GM18507 (cell line): Measurements from ENCODE around the gene FAM120C.

Experiments
- DNase-seq: peaks from one replicate; pipeline ENCODE4 v3.0.0; 2011; ENCODE audit warnings: low read depth; ENCODE audit not compliant: insufficient read length; ENCODE audit errors: extremely low spot score
- FAIRE-seq: peaks from 2 replicates; lab custom pipeline; 2011; peaks lifted over from hg19 to GRCh38; lab: Jason Lieb, UNC

Gene FAM120C, protein sequence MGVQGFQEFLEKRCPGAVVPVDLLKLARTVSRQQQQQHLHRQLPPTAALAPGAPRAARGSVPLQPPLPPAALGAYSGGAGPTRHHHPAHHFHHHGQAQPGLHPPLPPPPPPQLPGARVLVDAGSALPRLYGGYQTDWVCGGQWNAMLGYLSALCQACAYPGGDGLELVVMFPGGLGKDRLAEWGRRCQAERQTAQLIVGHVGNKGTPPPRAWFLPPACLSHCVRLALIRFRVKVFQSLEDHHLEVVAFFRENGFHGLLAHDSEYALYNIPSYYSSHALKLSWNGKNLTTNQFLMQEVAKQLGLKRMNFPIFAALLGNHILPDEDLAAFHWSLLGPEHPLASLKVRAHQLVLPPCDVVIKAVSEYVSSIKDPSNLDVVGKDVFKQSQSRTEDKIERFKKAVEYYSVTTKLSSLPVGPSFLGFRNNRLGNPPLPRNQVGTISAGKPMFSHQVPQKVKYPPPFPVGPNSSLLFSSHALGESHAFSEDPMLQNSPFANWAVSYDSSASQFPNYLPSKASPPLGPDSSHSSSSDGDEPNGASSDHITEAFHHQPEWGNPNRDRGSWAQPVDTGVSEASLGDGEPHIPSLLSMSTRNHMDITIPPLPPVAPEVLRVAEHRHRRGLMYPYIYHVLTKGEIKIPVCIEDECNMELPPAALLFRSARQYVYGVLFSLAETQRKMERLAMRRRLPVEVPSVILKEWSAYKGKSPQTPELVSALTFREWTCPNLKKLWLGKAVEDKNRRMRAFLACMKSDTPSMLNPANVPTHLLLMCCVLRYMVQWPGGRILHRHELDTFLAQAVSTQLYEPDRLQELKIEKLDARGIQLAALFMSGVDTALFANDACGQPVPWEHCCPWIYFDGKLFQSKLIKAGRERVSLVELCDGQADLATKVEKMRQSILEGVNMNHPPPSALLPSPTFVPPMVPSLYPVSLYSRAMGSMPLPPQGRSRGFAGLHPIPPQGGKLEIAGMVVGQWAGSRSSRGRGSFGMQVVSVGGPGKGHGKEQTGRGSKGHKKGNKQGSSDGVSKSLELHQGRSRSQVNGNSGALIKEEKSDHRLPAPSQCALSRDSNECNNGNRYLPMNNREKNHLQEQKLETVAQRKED

DNA sequence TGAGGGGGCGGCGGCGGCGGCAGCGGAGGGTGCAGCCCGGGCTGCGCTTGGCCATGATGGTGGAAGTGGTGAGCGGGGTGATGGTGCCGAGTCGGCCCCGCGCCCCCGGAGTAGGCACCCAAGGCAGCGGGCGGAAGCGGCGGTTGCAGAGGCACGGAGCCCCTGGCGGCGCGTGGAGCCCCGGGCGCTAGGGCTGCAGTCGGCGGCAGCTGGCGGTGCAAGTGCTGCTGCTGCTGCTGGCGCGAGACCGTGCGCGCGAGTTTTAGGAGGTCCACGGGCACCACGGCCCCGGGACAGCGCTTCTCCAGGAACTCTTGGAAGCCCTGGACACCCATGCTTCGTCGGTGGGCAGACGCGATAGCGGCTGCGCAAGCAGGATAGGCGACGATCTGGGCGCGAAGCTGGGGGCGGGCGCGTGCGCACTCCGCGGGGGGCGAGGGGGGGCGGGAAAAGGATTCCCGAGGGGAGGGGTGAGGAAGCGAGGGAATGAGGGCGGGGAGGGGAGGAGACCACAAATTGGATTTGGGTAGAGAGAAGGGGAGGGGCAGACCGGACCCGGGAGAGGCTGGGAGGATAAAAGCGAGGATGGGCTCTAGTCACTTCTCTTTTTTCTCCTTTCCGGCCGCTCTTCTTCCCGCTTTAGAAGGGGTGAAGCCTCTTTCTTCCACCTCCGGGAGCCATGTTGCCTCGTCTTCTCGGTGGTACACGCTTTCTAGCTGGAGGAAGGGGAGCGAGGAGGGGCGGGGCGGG lies at the start of gene FAM120C:
FAM120C (minus strand) TSS at position 391 of the 750 bp plus-strand sequence; CDS start at position 335, 56 bp downstream.
- FAIRE-seq = peak; percentile 89
- DNase-seq = peak; percentile 50

DNA sequence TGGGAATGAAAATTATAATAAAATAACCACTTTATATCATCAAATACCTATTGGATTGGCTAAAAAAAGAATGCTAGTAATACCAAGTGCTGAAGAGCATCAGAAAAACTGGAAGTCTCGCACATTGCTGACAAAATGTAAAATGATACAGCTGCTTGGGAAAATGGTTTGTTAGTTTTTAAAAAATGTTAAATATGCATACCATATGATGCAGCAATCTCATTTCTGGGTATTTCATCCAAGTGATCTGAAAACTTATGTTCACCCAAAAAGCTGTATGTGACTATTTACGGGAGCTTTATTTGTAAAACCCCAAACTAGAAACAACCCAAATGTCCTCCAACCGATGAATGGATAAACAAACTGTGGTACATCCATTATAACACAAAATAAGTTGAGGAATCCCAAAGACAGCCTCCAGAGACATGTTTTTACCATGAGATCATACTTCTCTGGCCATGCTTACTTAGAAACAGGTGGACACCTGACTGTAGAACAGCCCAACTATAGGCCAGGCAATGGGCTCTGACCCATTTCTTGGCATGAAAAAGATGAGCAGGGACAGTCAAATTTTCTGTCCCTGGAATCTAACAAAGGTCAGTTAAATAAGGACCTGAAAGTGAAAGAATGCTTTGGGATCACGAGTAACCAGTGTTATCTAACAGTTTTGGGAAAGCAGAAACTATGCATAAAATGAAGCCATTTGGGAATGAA lies 47.5 kb upstream of the FAM120C start:
- DNase-seq = no peak
- FAIRE-seq = no peak

DNA sequence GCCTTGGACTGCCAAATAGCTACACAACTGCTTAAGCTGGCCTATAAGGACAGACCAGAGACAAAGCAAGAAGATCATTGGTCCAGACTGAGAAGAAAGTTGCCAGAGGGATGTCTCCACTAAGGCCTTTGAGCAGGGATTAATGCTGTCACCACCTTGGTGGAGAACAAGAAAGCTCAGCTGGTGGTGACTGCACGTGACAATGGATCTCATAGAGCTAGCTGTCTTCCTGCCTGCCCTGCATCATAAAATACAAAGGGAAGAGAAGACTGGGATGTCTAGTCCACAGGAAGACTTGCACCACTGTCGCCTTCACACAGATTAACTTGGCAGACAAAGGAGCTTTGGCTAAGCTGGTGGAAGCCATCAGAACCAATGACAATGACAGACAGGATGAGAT lies 40.5 kb upstream of the FAM120C start:
- FAIRE-seq (no peak), DNase-seq (no peak)

DNA sequence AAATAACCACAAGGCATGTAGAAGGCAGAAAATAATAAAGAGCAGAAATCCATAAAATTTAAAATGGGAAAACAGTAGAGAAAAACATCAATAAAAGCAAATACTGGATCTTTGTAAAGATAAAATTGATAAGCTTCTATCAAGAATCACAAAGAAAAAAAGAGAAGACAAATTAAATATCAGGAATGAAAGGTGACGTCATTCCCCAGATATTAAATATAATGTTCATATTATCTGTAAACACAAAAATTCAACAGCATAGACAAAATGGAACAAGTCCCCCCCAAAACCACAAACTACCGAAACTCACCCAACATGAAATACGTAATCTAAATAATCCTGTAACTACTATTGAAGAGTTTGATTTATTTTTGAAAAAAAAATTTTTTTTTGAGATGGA lies 30.5 kb upstream of the FAM120C start:
- FAIRE-seq (no peak), DNase-seq (no peak)

DNA sequence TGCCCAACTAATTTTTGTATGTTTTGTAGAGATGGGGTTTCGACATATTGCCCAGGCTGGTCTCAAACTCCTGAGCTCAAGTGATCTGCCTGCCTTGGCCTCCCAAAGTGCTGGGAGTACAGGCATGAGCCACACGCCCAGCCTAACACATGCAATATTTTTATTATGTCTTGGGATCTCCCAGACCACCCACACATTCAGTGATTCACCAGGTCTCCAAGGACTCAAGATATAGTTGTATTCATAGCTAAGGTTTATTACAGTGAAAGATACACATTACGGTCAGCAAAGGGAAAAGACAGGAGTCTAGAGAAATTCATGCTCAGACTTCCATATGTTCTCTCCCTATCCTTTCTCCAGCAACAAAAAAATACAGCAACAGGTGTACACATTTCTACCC lies 25.5 kb upstream of the FAM120C start:
- no peak for DNase-seq
- FAIRE-seq = no peak

DNA sequence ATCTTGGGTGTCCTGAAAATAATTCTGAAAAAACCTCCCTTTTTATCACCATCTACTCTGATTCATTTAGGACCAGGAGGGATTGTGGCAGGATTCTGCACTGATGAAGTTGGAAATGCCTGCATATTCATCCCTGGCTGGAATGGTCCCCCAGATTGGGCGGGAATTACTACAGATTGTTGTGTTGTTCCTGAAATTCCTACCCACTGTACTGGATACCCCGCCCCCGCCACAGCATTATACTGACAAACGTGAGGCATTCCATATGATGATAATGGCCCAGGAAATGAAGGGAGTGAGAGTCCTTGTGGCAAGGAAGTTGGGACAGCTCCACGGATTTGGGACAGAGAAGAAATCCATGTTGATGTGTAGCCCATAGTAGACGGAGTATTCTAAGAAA lies 15.2 kb upstream of the FAM120C start:
- no peak for FAIRE-seq
- DNase-seq = no peak

DNA sequence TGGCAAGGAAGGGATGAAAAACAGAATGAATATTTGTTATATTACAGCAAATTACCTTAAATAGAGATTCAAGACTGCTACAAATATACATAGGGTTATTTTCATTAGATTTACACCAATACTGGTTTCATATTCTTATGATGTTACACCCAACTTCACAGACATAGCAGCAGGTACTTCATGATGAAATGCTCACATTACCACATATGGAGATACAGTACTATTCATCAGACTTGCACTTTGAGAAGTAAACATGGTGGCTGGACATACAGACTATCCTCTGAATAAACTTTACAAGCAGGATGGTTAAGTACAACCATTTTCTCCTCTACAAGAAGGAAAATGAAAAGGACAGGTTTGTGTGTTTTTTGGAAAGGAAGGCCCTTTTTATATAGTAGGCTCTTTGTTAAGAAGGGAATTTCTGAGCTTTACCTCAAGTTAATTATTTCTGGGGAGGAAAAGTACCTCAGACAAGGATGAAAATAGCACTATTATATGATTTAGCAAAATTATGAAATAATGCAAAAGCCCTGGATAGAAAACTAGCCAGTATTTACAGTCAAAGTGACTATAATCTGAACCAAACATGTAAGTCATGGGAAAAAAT lies 12.0 kb upstream of the FAM120C start:
- no peak for DNase-seq
- peak; percentile 56 for FAIRE-seq

DNA sequence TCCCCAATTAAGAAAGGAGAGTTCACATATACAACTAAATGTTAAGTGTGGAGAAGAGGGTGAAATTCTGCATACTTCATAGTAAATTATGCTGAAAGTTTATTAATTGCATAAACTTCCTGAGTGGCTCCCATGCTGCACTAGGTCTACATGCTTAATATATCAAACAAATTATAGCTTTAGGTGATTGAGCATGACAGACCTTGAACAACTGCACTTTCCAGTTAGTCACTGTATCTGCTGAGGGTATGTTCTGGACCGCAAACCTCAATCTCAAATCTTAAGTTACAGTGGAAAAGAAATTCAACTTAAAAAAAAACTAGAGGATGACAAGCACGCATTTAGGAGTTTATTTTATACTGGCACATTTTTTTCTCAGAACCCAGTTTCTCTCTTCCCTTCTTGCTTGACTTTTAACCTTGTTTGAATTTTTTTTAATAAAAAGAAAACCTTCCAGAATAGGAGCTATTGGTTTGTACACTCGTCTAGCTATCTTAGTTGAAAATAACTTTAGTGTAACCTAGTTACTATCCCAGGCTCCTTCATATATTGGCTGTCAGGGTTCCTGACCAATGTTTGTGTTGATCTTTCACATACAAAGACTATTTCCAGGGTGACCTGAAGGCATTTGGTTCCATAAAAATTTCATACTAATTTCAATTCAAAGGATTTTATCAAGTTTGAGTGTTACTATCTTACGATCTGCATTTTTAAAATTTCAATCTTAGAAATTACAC lies 10.2 kb upstream of the FAM120C start:
- FAIRE-seq (no peak), DNase-seq (no peak)

DNA sequence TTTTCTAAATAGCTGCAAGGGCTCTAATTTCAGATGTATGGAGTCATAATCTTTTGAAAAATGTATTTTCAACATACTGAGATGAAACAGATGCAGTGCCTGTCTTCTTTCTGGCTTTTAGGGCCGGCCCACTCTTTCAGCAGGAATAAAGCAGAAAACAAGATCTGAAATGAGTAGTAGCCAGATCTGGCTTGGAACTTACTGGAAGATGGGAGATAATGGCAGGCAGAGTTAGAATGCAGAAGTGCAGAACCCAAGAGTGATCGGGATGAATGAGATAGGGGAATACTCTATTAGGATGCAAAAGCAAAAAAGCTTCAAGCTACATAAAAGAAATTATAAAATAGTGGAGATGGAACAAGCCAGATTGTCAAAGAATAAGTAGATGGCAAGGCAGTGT lies 1.4 kb upstream of the FAM120C start:
- DNase-seq (no peak), FAIRE-seq (peak; percentile 45)

DNA sequence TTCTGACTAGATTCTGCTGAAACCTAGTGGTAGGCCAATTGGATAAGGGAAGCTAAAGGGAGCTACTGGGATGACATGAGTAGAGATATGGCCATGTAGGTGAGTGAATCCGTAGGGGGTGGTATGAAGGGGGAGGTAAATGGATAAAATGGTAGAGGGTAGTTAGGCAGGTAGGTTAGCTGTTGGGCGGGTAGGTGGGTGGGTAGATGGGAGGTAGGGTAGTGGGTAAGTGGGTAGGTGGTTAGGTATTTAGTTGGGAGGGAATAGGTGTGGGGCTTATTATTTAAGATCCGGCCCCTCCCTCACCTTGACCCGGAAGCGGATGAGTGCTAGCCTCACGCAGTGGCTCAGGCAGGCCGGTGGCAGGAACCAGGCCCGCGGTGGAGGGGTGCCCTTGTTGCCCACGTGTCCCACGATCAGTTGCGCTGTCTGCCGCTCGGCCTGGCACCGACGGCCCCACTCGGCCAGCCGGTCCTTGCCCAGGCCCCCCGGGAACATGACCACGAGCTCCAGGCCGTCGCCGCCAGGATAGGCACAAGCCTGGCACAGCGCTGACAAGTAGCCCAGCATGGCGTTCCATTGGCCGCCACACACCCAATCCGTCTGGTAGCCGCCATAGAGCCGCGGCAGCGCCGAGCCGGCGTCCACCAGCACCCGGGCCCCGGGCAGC lies 725 bp downstream of the FAM120C start:
- DNase-seq (no peak), FAIRE-seq (peak; percentile 89)

DNA sequence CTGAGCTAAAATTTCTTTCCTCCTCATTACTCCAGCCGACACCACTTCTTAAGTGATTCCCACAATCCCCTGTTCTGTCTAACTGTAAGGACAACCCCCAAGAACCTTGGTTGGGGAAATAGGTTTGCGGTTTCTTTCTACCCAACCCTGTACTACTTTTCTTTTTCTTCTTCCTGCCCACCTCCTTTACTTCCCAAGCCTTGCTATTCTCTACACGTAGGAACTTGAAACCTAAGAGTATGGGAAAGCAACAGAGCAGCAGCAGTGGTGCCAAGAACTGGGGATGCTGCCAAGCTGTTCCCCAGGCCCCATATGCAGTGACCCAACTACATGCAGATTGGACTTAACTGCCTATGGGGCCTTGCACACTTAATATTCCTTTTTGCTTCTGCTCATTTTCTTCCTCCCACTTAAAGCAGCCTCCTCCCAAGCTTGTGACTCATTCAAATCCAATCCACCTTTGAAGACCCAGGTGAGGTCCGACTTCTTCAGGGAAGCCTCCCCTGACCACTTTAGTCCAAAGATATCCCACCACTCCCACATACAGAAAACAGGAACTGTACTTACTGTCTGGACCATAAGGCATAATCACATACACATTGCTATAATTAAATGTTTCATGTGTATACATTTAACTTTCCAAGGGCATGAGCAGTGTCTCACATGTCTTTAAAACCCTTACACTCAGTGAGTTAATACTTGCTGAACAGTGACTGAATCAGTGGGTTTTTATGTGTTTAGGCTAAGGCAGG lies 1.7 kb downstream of the FAM120C start:
- FAIRE-seq (peak; percentile 57), DNase-seq (no peak)

DNA sequence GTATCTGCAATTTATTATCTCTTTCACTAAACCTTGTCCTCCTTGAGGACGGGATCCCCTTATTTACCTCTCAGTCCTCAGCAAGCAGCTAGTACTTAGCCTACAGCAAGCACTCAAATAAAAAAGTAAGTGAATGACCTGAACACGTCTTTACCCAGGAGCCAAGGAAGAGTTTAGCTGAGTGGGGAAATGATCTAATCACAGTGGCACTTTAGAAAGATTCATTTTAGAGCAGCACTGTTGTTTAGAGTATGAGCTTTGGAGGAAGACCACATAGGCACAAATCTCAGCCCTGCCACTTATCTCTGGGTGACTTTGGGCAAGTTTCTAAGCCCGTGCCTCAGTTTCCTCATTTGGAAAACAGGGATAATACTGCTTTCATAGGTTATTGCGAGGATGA lies 2.7 kb downstream of the FAM120C start:
- peak; percentile 70 for FAIRE-seq
- DNase-seq = no peak

DNA sequence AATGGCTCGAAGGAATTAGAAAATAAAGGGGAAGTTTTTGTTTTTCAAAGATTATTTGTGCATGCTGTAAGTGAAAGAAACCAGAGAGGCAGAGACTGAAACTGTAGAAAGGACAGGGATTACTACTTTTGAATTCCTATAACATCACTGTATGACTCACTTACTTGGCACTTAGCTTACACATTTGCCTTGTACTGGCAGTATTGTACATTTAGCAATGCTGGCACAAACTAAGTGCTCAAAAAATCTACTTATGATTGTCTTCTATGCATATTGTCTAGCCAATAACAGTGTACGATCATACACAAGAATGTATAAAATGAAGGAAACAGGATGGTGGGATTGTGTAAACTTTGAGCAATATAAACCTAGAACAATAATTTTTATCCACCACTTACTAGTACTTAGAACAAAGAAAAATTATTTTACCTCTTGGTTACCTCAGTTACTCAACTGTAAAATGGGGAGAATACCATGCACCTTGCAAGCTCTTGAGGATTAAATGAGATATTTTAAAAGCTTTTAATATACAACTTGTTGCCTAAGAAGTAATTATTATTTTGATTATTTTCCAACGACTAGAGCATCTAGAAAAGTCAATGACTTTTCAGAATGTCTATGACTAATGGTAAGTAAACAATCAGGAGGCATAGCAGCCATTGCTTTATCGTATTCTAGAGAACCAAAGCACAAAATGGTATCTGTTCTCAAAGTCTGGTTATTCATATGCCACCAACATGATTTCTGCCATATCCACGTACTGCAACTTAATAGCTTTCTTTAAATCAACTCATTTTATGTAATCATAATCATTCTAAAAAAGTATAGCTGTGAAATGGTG lies 4.7 kb downstream of the FAM120C start:
- no peak for DNase-seq
- FAIRE-seq = peak; percentile 12

DNA sequence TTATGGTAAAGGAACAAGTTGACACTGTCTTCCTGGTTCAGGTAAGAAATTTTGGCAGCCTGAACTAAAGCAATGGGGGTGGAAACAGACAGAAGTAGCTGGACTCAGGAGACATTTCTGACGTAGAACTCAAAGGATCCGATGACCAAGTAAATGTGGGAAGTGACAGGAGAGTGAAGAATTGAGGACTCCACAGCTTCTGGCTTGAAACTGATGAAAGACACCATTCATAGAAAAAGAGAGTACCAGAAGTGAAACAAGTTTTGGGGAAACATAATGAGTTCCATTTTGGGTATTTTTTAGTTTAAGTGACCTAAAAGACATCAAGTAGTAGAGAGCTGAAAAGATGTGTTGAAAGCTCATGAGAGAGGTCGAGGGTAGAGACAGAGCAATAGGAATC lies 5.7 kb downstream of the FAM120C start:
- no peak for FAIRE-seq

DNA sequence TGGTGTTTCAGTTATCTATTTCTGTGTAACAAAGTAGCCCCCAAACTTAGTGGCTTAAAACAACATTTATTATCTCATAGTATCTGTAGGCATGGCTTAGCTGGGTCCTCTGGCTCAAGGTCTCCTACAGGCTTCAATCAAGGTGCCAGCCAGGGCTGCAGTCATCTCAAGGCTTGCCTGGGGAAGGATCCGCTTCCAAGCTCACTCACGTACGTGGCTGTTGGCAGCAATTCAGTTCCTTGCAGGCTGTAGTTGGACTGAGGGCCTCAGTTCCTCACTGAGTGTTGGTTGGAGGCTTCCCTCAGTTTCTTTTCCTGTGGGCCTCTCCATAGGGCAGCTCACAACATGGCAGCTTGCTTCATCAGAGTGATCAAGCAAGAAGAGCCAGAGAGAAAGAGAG lies 9.3 kb downstream of the FAM120C start:
- DNase-seq = no peak
- no peak for FAIRE-seq

More for the DNA sequence above, 5.7 kb downstream of the FAM120C start:
- no peak for DNase-seq

DNA sequence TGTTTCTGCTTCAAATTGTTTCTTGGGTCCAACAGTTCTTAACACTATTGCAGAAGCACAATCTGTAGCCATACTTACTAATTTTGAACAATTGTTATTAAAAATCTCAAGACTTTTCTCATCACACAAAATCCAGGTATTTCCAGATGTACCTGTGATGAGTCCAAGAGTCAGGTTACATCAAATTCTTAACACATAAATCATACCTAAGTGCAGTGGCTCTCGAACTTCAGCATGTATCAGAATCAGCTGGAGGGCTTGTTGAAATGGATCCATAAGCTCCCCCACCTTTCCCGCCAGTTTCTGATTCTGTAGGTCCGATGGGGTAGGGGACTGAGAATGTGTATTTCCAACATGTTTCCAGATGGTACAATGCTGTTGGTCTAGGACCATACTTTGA lies 10.6 kb downstream of the FAM120C start:
- no peak for DNase-seq
- peak; percentile 46 for FAIRE-seq
